Measurements from ENCODE around the gene STAT4. TPM values are rescaled to one million over a fixed set of nuclear protein-coding genes. Genes with fewer than 3 reads are reported as not detected.

The STAT4 gene
- total RNA-seq, 1 donor from 2014 or later, result 8.0 TPM

DNA sequence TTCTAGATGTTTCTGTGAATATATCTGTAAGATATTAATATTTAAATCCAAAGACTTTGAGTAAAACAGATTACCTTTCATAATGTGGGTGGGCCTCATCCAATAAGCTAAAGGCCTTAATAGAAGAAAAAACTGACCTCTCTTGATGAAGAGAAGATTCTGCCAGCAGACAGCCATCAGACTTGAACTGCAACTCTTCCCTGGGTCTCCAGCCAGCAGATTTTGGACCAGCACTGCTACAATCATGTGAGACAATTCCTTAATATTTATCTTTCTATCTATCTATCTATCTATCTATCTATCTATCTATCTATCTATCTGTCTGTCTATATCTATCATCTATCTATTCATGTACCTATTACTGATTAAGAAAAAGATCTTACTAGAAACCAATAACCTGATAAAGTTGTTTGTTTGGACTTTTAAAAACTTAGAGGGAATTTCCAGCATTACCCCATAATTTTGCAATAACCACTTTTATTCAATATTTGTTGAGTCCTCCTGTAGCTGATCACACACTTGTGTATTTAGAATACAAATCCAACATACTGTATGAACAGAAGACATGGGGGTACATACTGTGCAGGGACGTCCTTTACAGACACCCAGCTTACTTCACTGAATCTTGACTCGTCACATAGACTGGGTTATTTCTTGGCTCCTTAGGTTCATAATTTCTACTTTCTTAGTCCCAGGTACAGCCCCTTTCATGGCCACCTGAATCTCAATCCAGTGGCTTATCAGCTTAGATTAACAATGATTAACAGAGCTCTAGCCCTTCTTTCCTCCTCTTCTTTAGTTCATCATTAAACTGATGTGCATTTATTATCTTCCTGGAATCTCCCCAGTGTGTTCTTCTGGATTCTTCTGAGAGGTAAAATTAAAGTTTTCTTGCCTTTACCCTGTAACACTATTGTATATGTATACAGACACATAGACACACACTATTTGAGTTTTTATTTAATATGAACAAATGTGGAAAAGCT, 27.2 kb upstream of the STAT4 start:
- Histone ChIP-seq H3K27ac (no peak overlapping the region), H3K9me3 (no peaks in the 10 kb centered on the region), H3K27me3 (no peaks in the 10 kb centered on the region), H3K36me3 (no peaks in the 10 kb centered on the region), H3K4me1 (no peaks in the 10 kb centered on the region), H3K4me3 (no peak overlapping the region)
- ATAC-seq (no peak), DNase-seq (no peak)
- intact Hi-C loops (cut with DNase I), result no loop called here
- TF ChIP-seq, protein P1, sequence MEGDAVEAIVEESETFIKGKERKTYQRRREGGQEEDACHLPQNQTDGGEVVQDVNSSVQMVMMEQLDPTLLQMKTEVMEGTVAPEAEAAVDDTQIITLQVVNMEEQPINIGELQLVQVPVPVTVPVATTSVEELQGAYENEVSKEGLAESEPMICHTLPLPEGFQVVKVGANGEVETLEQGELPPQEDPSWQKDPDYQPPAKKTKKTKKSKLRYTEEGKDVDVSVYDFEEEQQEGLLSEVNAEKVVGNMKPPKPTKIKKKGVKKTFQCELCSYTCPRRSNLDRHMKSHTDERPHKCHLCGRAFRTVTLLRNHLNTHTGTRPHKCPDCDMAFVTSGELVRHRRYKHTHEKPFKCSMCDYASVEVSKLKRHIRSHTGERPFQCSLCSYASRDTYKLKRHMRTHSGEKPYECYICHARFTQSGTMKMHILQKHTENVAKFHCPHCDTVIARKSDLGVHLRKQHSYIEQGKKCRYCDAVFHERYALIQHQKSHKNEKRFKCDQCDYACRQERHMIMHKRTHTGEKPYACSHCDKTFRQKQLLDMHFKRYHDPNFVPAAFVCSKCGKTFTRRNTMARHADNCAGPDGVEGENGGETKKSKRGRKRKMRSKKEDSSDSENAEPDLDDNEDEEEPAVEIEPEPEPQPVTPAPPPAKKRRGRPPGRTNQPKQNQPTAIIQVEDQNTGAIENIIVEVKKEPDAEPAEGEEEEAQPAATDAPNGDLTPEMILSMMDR (IDR thresholded peaks at IDR 0.05), result no peak

DNA sequence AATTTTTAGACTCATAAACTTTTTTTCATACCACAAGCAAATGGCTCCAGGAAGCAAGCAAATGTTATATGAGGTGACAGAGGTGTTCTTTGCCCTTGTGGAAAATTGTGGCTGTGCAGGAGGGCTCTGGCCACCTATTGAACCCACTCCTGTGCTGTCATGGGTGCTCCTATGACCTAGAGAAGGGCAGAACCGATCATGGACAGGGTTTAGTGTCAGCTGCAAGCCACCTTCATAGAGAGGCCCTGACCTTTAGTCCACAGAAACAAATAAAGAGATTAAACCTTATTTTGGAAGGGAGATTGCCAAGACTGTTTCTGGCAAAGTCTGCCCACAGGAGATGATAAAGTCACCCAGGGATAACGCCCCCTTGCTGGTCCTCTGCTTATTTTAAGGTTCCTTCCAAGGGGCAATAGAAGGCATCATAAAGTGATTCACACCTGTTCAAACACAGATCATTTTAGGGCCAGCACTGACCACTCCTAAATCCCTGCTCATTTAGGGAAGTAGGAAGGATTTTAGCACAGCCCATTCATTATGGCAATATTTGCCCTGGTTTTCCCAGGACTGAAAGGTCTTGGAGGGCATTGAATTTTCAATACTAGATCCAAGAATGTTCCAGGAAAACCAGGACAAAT, 26.1 kb upstream of the STAT4 start:
- no peak for DNase-seq
- H3K9me3 ChIP-seq, result no peaks in the 10 kb centered on the region
- no peak for ATAC-seq
- no peaks in the 10 kb centered on the region for H3K27me3 ChIP-seq
- H3K4me3 ChIP-seq, result no peak overlapping the region
- H3K27ac ChIP-seq, result no peak overlapping the region
- TF ChIP-seq, protein P1 (IDR thresholded peaks at IDR 0.05), result no peak
- peaks cover 7% of the 10 kb centered on the region for H3K4me1 ChIP-seq
- intact Hi-C loops (cut with DNase I), result no loop called here
- no peaks in the 10 kb centered on the region for H3K36me3 ChIP-seq

DNA sequence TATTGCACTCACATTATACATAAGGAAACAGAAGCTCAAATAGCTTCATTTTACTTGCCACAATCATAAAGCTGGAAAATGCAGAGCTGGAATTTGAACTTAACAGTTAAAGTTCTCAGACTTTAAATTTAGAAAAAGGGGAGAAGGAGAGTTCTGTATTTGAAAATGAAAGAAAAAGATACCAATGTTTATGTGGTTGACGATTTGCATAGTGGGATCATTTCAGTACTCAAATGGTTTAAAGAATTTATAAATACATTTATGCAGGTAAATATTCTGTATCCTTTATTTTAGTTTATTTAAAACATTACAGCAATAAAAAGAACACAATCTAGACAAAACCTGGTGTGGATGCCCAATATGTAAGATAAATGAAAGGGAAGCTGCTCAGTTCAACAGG, 25.5 kb upstream of the STAT4 start:
- H3K36me3 ChIP-seq, result no peaks in the 10 kb centered on the region
- intact Hi-C loops (cut with DNase I), result no loop called here
- H3K27me3 ChIP-seq, result no peaks in the 10 kb centered on the region
- H3K9me3 ChIP-seq, result no peaks in the 10 kb centered on the region
- H3K27ac ChIP-seq, result no peak overlapping the region
- H3K4me1 ChIP-seq, result peaks cover 13% of the 10 kb centered on the region
- no peak overlapping the region for H3K4me3 ChIP-seq
- ATAC-seq (no peak), DNase-seq (no peak)
- TF ChIP-seq, protein P1 (IDR thresholded peaks at IDR 0.05), result no peak

DNA sequence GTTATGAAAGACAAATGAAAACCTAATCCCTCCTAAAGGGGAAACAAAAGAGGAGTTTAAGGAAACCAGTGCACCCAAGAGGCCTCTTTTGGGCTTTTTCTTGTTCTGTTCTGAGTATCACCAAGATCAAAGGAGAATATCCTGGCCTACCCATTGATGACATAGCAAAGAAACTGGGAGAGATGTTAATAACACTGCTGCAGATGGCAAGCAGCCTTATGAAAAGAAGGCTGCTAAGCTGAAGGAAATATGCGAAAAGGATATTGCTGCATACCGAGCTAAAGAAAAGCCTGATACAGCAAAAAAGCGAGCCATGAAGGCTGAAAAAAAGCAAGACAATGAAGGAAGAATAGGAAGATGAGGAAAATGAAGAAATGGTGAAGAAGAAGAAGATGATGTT, 23.6 kb upstream of the STAT4 start:
- H3K36me3 ChIP-seq, result no peaks in the 10 kb centered on the region
- H3K4me3 ChIP-seq, result no peak overlapping the region
- no peak for DNase-seq
- no peaks in the 10 kb centered on the region for H3K9me3 ChIP-seq
- H3K27me3 ChIP-seq, result no peaks in the 10 kb centered on the region
- intact Hi-C loops (cut with DNase I), result no loop called here
- TF ChIP-seq, protein P1 (IDR thresholded peaks at IDR 0.05), result no peak
- no peak for ATAC-seq
- no peak overlapping the region for H3K27ac ChIP-seq
- peaks cover 15% of the 10 kb centered on the region for H3K4me1 ChIP-seq

DNA sequence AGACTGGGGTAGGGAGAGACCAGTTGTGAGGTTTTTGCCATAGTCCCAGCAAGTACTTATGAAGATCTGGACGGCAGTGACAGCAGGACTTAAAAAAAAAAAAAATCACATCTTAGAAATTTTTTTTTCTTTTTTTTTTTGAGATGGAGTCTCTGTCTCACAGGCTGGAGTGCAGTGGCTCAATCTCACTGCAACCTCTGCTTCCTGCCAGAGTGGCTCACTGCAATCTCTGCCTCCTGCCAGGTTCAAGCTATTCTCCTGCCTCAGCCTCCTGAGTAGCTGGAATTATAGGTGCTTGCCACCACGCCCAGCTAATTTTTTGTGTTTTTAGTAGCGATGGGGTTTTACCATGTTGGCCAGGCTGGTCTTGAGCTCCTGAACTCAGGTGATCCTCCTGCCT, 22.4 kb upstream of the STAT4 start:
- intact Hi-C loops (cut with DNase I), result no loop called here
- no peak for DNase-seq
- no peaks in the 10 kb centered on the region for H3K27me3 ChIP-seq
- H3K27ac ChIP-seq, result no peak overlapping the region
- H3K9me3 ChIP-seq, result no peaks in the 10 kb centered on the region
- no peak for ATAC-seq
- H3K4me1 ChIP-seq, result peaks cover 17% of the 10 kb centered on the region
- H3K36me3 ChIP-seq, result no peaks in the 10 kb centered on the region
- TF ChIP-seq, protein P1 (IDR thresholded peaks at IDR 0.05), result no peak
- no peak overlapping the region for H3K4me3 ChIP-seq
